Testis (tissue), 3 donors: ENCODE measurements around the gene CHADL. TPM values are rescaled to one million over a fixed set of nuclear protein-coding genes. Genes with fewer than 3 reads are reported as not detected.
"Not testable (repeated sequence)": the region's sequence is repeated elsewhere in the genome, so short reads cannot be mapped to it uniquely, and the experiment has no call there.

Source experiments
- DNase-seq: peaks from one replicate; pipeline ENCODE4 v3.0.0-alpha.2; 2019
- H3K27ac ChIP-seq, 2 donors: fragments of 200-600 bp; sonication (generic); one replicate each; pipeline ENCODE4 v1.5.1; 2019
- H3K27me3 ChIP-seq: fragments of 200-600 bp; sonication (generic); one replicate; pipeline ENCODE4 v1.5.1; 2019
- H3K36me3 ChIP-seq: fragments of 200-600 bp; sonication (generic); one replicate; pipeline ENCODE4 v1.5.1; 2017; ENCODE audit warnings: low read depth; ENCODE audit errors: missing control alignments
- H3K4me1 ChIP-seq: fragments of 200-600 bp; sonication (generic); one replicate; pipeline ENCODE4 v1.5.1; 2019
- H3K4me3 ChIP-seq, 2 donors: fragments of 200-600 bp; sonication (generic); one replicate each; pipeline ENCODE4 v1.5.1; 2017 to 2019
- H3K9me3 ChIP-seq: fragments of 200-600 bp; sonication (generic); one replicate; pipeline ENCODE4 v1.5.1; 2017
- POLR2A ChIP-seq: fragments of 450-650 bp; IDR thresholded peaks from one replicate; pipeline ENCODE4 v1.6.1; 2017; ENCODE audit warnings: antibody characterized with exemption, mild to moderate bottlenecking, moderate library complexity
- WGBS, 2 donors: methylation state at CpG; one replicate each; pipeline ENCODE4 v1.1.5; 2018; 5-methylcytosine and 5-hydroxymethylcytosine counted together
- intact Hi-C: fragments of 100-400 bp; cut with DNase I; formaldehyde crosslinking; loops from one replicate; pipeline ENCODE4 v1.15.1; 2023; ENCODE audit warnings: low total_unique reads
- microRNA-seq, 2 donors: library from miRNA; unstranded; fragments of <30 nt; microRNA quantifications; one replicate each; pipeline ENCODE4, GENCODE V29; 2016; ENCODE audit warnings: borderline number of aligned reads in 2 of 2, borderline replicate concordance in 1 of 2
- polyA plus RNA-seq: library from polyadenylated mRNA; stranded (reverse); fragments of 350-450 nt; fragmentation: Illumina TruSeq; extraction: RNeasy Lipid Tissue Mini Kit (QIAGEN cat#74804); gene quantifications from one replicate; pipeline ENCODE4 v1.2.3, GENCODE V29; 2014; ENCODE audit warnings: low read depth, low replicate concordance; ENCODE audit not compliant: insufficient read depth
- small RNA-seq, 2 donors: library from RNA; depleted of rRNA; stranded (forward); fragments of <200 nt; gene quantifications; one replicate each; pipeline ENCODE3, GENCODE V24; 2016
- total RNA-seq, 2 donors: library from RNA; depleted of rRNA; stranded (reverse); fragments of >200 nt; gene quantifications; one replicate each; pipeline ENCODE4 v1.2.3, GENCODE V29; 2016
- TF ChIP-seq, protein P1 (sequence below), 3 experiments: fragments of 450-650 bp in 2 of 3; fragments of 200-600 bp in 1 of 3; sonication (generic) in 1 of 3; IDR thresholded peaks; one replicate each; pipeline ENCODE4 v1.5.1; 2016 to 2019; ENCODE audit warnings: antibody characterized with exemption in 3 of 3, mild to moderate bottlenecking in 2 of 3, moderate library complexity in 1 of 3

Gene CHADL
- total and polyA plus RNA-seq, 3 donors from 2014 or later, result 6.5 to 12.8 (median 9.1) TPM

DNA sequence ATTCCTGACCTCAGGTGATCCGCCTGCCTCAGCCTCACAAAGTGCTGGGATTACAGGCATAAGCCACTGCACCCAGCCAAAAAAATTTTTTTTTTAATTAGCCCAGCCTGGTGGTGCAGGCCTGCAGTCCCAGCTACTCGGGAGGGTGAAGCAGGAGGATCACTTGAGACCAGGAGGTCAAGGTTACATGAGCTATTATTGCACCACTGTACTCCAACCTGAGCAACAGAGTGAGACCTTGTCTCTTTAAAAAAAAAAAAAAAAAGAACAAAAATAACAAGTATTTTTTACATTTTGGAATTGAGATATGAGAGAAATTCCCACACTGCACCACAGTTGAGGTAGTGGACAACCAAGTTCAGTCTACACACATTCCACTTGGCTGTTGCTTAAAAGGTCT lies 49.3 kb downstream of the CHADL start:
- Histone ChIP-seq H3K4me3 (no peak overlapping the region), H3K27ac (no peak overlapping the region), H3K9me3 (no peaks in the 10 kb centered on the region), H3K36me3 (no peaks in the 10 kb centered on the region), H3K27me3 (no peaks in the 10 kb centered on the region), H3K4me1 (no peaks in the 10 kb centered on the region)
- 51 to 71% methylated on average over 2 of the region's 2 CpGs for WGBS, 2 donors
- TF ChIP-seq, protein P1, sequence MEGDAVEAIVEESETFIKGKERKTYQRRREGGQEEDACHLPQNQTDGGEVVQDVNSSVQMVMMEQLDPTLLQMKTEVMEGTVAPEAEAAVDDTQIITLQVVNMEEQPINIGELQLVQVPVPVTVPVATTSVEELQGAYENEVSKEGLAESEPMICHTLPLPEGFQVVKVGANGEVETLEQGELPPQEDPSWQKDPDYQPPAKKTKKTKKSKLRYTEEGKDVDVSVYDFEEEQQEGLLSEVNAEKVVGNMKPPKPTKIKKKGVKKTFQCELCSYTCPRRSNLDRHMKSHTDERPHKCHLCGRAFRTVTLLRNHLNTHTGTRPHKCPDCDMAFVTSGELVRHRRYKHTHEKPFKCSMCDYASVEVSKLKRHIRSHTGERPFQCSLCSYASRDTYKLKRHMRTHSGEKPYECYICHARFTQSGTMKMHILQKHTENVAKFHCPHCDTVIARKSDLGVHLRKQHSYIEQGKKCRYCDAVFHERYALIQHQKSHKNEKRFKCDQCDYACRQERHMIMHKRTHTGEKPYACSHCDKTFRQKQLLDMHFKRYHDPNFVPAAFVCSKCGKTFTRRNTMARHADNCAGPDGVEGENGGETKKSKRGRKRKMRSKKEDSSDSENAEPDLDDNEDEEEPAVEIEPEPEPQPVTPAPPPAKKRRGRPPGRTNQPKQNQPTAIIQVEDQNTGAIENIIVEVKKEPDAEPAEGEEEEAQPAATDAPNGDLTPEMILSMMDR (IDR thresholded peaks at IDR 0.05), result no peak
- no peak for TF ChIP-seq POLR2A
- DNase-seq, result no peak
- intact Hi-C loops, result no loop called here

DNA sequence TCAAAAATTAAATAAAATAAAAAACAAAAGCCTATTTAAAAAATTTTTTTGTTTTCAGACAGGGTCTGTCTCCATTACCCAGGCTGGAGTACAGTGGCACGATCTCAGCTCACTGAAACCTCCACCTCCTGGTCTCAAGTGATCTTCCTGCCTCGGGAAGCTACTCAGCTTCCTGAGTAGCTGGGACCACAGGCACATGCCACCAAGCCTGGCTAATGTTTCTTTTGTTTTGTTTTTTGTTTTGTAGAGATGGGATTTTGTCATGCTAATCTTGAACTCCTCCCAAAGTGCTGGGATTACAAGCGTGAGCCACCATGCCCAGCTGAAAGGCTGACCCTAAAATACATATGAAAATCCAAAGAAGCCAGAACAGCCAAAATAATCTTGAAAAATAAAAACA lies 56.1 kb downstream of the CHADL start:
- no peaks in the 10 kb centered on the region for H3K4me1 ChIP-seq
- WGBS, 2 donors, result 67 to 71% methylated on average over 3 of the region's 3 CpGs
- H3K36me3 ChIP-seq, result no peaks in the 10 kb centered on the region
- TF ChIP-seq POLR2A, result no peak
- TF ChIP-seq, protein P1 (IDR thresholded peaks at IDR 0.05), result no peak
- no peak overlapping the region for H3K4me3 ChIP-seq
- no peaks in the 10 kb centered on the region for H3K27me3 ChIP-seq
- no peak overlapping the region for H3K27ac ChIP-seq
- intact Hi-C loops, result no loop called here
- DNase-seq, result no peak
- H3K9me3 ChIP-seq, result no peaks in the 10 kb centered on the region

DNA sequence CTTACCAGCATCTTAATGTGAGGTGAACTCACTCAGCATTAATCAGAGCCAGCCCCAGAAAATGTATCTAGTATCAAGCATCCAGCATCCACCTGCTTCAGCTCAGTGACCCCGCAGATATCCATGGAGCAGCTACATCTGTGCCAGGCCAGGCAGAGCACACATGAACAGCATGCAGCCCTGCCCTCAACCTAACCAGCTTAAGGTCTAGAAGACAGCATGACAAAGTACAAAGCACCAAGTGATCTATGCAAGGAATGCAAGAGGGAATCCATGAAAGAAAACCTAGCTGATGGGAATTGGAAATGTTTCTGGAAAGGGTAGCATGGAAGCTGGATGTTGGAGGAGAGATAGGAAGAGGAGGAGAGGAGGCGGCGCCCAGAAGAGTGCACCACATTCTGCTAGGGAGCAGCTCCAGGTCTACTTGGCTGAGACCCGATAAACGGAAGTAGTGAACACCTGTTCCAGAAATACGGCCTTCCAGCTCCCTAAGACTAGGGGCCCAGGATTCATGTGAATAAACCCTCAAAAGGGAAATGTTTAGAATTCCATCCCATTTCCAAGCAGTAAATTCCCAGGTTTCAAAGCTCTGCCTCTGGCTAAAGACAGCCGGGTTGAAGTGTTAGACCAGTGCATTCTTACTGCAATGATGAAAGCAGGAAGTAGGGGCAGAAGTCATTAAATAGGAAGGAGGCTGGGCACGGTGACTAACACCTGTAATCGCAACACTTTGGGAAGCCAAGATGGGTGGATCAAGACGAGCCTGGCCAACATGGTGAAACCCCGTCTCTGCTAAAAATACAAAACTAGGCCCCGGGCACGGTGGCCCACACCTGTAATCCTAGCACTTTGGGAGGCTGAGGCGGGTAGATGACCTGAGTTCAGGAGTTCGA lies 59.1 kb downstream of the CHADL start:
- Histone ChIP-seq H3K4me3 (no peak overlapping the region), H3K27ac (no peak overlapping the region), H3K36me3 (no peaks in the 10 kb centered on the region), H3K4me1 (no peaks in the 10 kb centered on the region), H3K27me3 (no peaks in the 10 kb centered on the region), H3K9me3 (no peaks in the 10 kb centered on the region)
- 67 to 70% methylated on average over 15 of the region's 15 CpGs for WGBS, 2 donors
- no peak for TF ChIP-seq POLR2A
- TF ChIP-seq, protein P1 (IDR thresholded peaks at IDR 0.05), result no peak
- intact Hi-C loops, result no loop called here
- DNase-seq, result no peak

DNA sequence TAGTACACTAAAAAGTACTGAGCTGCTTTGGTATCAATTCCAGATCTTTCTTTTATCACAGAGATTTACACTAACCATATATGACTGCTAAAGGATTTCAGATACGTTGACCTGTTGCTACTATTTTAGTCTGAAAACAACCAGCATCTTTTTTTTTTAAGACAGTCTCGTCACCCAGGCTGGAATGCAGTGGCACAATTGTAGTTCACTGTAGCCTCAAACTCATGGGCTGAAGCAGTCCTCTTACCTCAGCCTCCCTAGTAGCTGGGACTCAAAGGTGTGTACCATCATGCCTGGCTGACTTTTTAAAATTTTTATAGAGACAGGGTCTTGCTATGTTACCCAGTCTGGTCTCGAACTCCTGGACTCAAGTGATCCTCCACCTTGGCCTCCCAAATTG lies 59.8 kb downstream of the CHADL start:
- TF ChIP-seq, protein P1 (IDR thresholded peaks at IDR 0.05), result no peak
- TF ChIP-seq POLR2A, result no peak

DNA sequence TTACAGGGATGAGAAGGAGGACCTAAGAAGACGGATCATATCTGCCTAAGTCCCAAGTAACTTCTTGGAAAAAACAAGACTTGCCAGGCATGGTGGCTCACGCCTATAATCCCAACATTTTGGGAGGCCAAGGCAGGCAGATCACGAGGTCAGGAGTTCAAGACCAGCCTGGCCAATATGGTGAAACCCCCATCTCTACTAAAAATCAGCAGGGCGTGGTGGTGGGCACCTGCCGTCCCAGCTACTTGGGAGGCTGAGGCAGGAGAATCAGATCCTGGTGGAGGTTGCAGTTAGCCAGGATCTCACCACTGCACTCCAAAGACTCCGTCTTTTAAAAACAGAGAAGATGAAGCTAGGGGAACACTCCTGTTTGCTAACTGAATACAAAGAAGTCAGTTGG lies 60.4 kb downstream of the CHADL start:
- H3K9me3 ChIP-seq, H3K36me3 ChIP-seq, intact Hi-C loops, H3K27me3 ChIP-seq, DNase-seq, H3K4me3 ChIP-seq, H3K4me1 ChIP-seq, H3K27ac ChIP-seq: not testable (repeated sequence)
- WGBS, 2 donors, result 90 to 92% methylated on average over 6 of the region's 6 CpGs

More for the DNA sequence above, 59.8 kb downstream of the CHADL start:
- H3K36me3 ChIP-seq, result no peaks in the 10 kb centered on the region
- DNase-seq, result no peak
- intact Hi-C loops, result no loop called here
- H3K27me3 ChIP-seq, result no peaks in the 10 kb centered on the region
- H3K27ac ChIP-seq, result no peak overlapping the region
- H3K4me3 ChIP-seq, result no peak overlapping the region
- 79 to 81% methylated on average over 3 of the region's 3 CpGs for WGBS, 2 donors
- H3K9me3 ChIP-seq, result no peaks in the 10 kb centered on the region
- no peaks in the 10 kb centered on the region for H3K4me1 ChIP-seq

Small RNA genes within 50 kb of the gene (microRNA-seq; reads per million reads assigned to microRNA genes)
- 0 to 0.69 reads per million in 2 donors for gene MIR6889

Small RNA genes within 50 kb of the gene (small RNA-seq; reads per million reads assigned to genes)
- 0 reads per million in 2 donors for gene MIR6889

Other genes starting within 250 kb of the CHADL start
- 100 to 1,000 TPM; 221 to 242 TPM for gene EP300, start 148.3 kb downstream of the CHADL start, total RNA-seq
- 59.2 TPM for gene EP300, start 148.3 kb downstream of the CHADL start, polyA plus RNA-seq
- 10 to 100 TPM; 32.8 to 39.7 TPM for gene L3MBTL2, start 35.6 kb downstream of the CHADL start, total RNA-seq
- 34.6 TPM for gene L3MBTL2, start 35.6 kb downstream of the CHADL start, polyA plus RNA-seq
- gene RANGAP1, start 45.3 kb upstream of the CHADL start, total RNA-seq, result 100 to 1,000 TPM; 212 to 319 TPM
- gene RANGAP1, start 45.3 kb upstream of the CHADL start, polyA plus RNA-seq, result 277 TPM
- gene ZC3H7B, start 60.6 kb upstream of the CHADL start, total RNA-seq, result 10 to 100 TPM; 56.4 to 63.0 TPM
- 38.9 TPM for gene ZC3H7B, start 60.6 kb upstream of the CHADL start, polyA plus RNA-seq
- 10 to 100 TPM; 32.8 to 40.9 TPM for gene TEF, start 141.0 kb upstream of the CHADL start, total RNA-seq
- 25.6 TPM for gene TEF, start 141.0 kb upstream of the CHADL start, polyA plus RNA-seq
- gene TOB2, start 205.9 kb upstream of the CHADL start, total RNA-seq, result 10 to 100 TPM; 35.4 to 41.7 TPM
- gene TOB2, start 205.9 kb upstream of the CHADL start, polyA plus RNA-seq, result 32.7 TPM
- 10 to 100 TPM; 33.7 to 35.1 TPM for gene PHF5A, start 227.8 kb upstream of the CHADL start, total RNA-seq
- gene PHF5A, start 227.8 kb upstream of the CHADL start, polyA plus RNA-seq, result 42.8 TPM
- gene ACO2, start 228.2 kb upstream of the CHADL start, total RNA-seq, result 100 to 1,000 TPM; 133 to 178 TPM
- gene ACO2, start 228.2 kb upstream of the CHADL start, polyA plus RNA-seq, result 113 TPM